ENCODE results near the gene GTF3C2.
"Not testable (repeated sequence)": the region's sequence is repeated elsewhere in the genome, so short reads cannot be mapped to it uniquely, and the experiment has no call there.

Gene GTF3C2

GRCh38 chr2:27370026-27370815 lies 13.7 kb upstream of the GTF3C2 start, which contains the start of the genes EIF2B4 and SNX17:
Gene EIF2B4 (minus strand): TSS chr2:27370338. CDS start chr2:27370314, 24 bp downstream.
Gene SNX17 (plus strand): TSS chr2:27370616. CDS start chr2:27370744, 128 bp downstream.
- Histone ChIP-seq H3K4me1 (ENCODE audit: insufficient read depth, low read length) (no peaks in the 10 kb centered on the region), H3K27me3 (ENCODE audit: insufficient read depth, low read length) (no peaks in the 10 kb centered on the region), H3K27ac (ENCODE audit: low read length) (peak within 1 kb of the TSS; percentile 80), H3K9ac (ENCODE audit: low read depth, low read length) (peak within 1 kb of the TSS; percentile 93), H3K9me3 (ENCODE audit: insufficient read depth, low read depth, low read length) (no peaks in the 10 kb centered on the region), H3K4me3 (ENCODE audit: low read length) (peak within 1 kb of the TSS; percentile 80), H3K36me3 (ENCODE audit: insufficient read depth, low read depth, low read length) (peaks cover 65% of the 10 kb centered on the region)

- Histone ChIP-seq H3K27ac (ENCODE audit: low read length) (peak overlapping the region; percentile 1), H3K4me1 (ENCODE audit: insufficient read depth, low read length) (no peaks in the 10 kb centered on the region), H3K9ac (ENCODE audit: low read depth, low read length) (peak overlapping the region; percentile 74; the same call in 1 of the 2 replicates), H3K36me3 (ENCODE audit: insufficient read depth, low read depth, low read length) (peaks cover 66% of the 10 kb centered on the region), H3K9me3 (ENCODE audit: insufficient read depth, low read depth, low read length) (no peaks in the 10 kb centered on the region), H3K27me3 (ENCODE audit: insufficient read depth, low read length) (no peaks in the 10 kb centered on the region), H3K4me3 (ENCODE audit: low read length) (peak overlapping the region; percentile 80)
These were observed 13.0 kb upstream of the GTF3C2 start for GRCh38 chr2:27369471-27370025.

- Histone ChIP-seq H3K9me3 (ENCODE audit: insufficient read depth, low read depth, low read length) (no peaks in the 10 kb centered on the region; the same call in 1 of the 2 replicates), H3K27ac (ENCODE audit: low read length) (no peak overlapping the region), H3K9ac (ENCODE audit: low read depth, low read length) (no peak overlapping the region), H3K4me1 (ENCODE audit: insufficient read depth, low read length) (no peaks in the 10 kb centered on the region), H3K4me3 (ENCODE audit: low read length) (no peak overlapping the region), H3K27me3 (ENCODE audit: insufficient read depth, low read length) (no peaks in the 10 kb centered on the region), H3K36me3 (ENCODE audit: insufficient read depth, low read depth, low read length) (peaks cover 55% of the 10 kb centered on the region)
These were observed 7.4 kb upstream of the GTF3C2 start for GRCh38 chr2:27363933-27364332.

- no peak overlapping the region for H3K4me3 ChIP-seq (ENCODE audit: low read length)
- peaks cover 45% of the 10 kb centered on the region for H3K36me3 ChIP-seq (ENCODE audit: insufficient read depth, low read depth, low read length)
- H3K27ac ChIP-seq (ENCODE audit: low read length): no peak overlapping the region
- H3K27me3 ChIP-seq (ENCODE audit: insufficient read depth, low read length): no peaks in the 10 kb centered on the region
- no peak overlapping the region for H3K9ac ChIP-seq (ENCODE audit: low read depth, low read length)
- peaks cover 2% of the 10 kb centered on the region; the same call in 1 of the 2 replicates for H3K4me1 ChIP-seq (ENCODE audit: insufficient read depth, low read length)
- H3K9me3 ChIP-seq (ENCODE audit: insufficient read depth, low read depth, low read length): no peaks in the 10 kb centered on the region; the same call in 1 of the 2 replicates
These were observed 6.3 kb upstream of the GTF3C2 start for GRCh38 chr2:27362678-27363420.

- H3K9ac ChIP-seq (ENCODE audit: low read depth, low read length): peak overlapping the region; percentile 99
- H3K27ac ChIP-seq (ENCODE audit: low read length): peak overlapping the region; percentile 100
- H3K27me3 ChIP-seq (ENCODE audit: insufficient read depth, low read length): no peaks in the 10 kb centered on the region
- H3K9me3 ChIP-seq (ENCODE audit: insufficient read depth, low read depth, low read length): no peaks in the 10 kb centered on the region; the same call in 1 of the 2 replicates
- H3K4me1 ChIP-seq (ENCODE audit: insufficient read depth, low read length): peaks cover 14% of the 10 kb centered on the region
- no peaks in the 10 kb centered on the region for H3K36me3 ChIP-seq (ENCODE audit: insufficient read depth, low read depth, low read length)
- H3K4me3 ChIP-seq (ENCODE audit: low read length): peak overlapping the region; percentile 92
These were observed 545 bp downstream of the GTF3C2 start for GRCh38 chr2:27356056-27356381.

GRCh38 chr2:27354597-27354927 lies 2.0 kb downstream of the GTF3C2 start:
- H3K9me3 ChIP-seq (ENCODE audit: insufficient read depth, low read depth, low read length): no peaks in the 10 kb centered on the region
- H3K27ac ChIP-seq (ENCODE audit: low read length): no peak overlapping the region
- H3K4me3 ChIP-seq (ENCODE audit: low read length): no peak overlapping the region
- H3K27me3 ChIP-seq (ENCODE audit: insufficient read depth, low read length): no peaks in the 10 kb centered on the region
- no peak overlapping the region for H3K9ac ChIP-seq (ENCODE audit: low read depth, low read length)
- peaks cover 14% of the 10 kb centered on the region for H3K4me1 ChIP-seq (ENCODE audit: insufficient read depth, low read length)
- H3K36me3 ChIP-seq (ENCODE audit: insufficient read depth, low read depth, low read length): peaks cover 6% of the 10 kb centered on the region

- Histone ChIP-seq H3K4me1 (ENCODE audit: insufficient read depth, low read length) (peaks cover 14% of the 10 kb centered on the region), H3K27ac (ENCODE audit: low read length) (no peak overlapping the region), H3K36me3 (ENCODE audit: insufficient read depth, low read depth, low read length) (peaks cover 6% of the 10 kb centered on the region), H3K27me3 (ENCODE audit: insufficient read depth, low read length) (no peaks in the 10 kb centered on the region), H3K9ac (ENCODE audit: low read depth, low read length) (peak overlapping the region; percentile 44; the same call in 1 of the 2 replicates), H3K4me3 (ENCODE audit: low read length) (no peak overlapping the region), H3K9me3 (ENCODE audit: insufficient read depth, low read depth, low read length) (no peaks in the 10 kb centered on the region)
These were observed 2.6 kb downstream of the GTF3C2 start for GRCh38 chr2:27353762-27354596.

- Histone ChIP-seq H3K4me1 (ENCODE audit: insufficient read depth, low read length) (peaks cover 14% of the 10 kb centered on the region), H3K9ac (ENCODE audit: low read depth, low read length) (peak overlapping the region; percentile 44; the same call in 1 of the 2 replicates)
- H3K27ac ChIP-seq (ENCODE audit: low read length); H3K9me3 ChIP-seq (ENCODE audit: insufficient read depth, low read depth, low read length); H3K27me3 ChIP-seq (ENCODE audit: insufficient read depth, low read length); H3K36me3 ChIP-seq (ENCODE audit: insufficient read depth, low read depth, low read length); H3K4me3 ChIP-seq (ENCODE audit: low read length): not testable (repeated sequence)
These were observed 3.2 kb downstream of the GTF3C2 start for GRCh38 chr2:27353386-27353761.

GRCh38 chr2:27351802-27352598 lies 4.6 kb downstream of the GTF3C2 start:
- Histone ChIP-seq H3K4me3 (ENCODE audit: low read length) (no peak overlapping the region), H3K4me1 (ENCODE audit: insufficient read depth, low read length) (peaks cover 10% of the 10 kb centered on the region), H3K9ac (ENCODE audit: low read depth, low read length) (peak overlapping the region; percentile 39; the same call in 1 of the 2 replicates), H3K27ac (ENCODE audit: low read length) (no peak overlapping the region), H3K27me3 (ENCODE audit: insufficient read depth, low read length) (no peaks in the 10 kb centered on the region), H3K36me3 (ENCODE audit: insufficient read depth, low read depth, low read length) (peaks cover 6% of the 10 kb centered on the region), H3K9me3 (ENCODE audit: insufficient read depth, low read depth, low read length) (no peaks in the 10 kb centered on the region)

- Histone ChIP-seq H3K9me3 (ENCODE audit: insufficient read depth, low read depth, low read length) (no peaks in the 10 kb centered on the region), H3K4me1 (ENCODE audit: insufficient read depth, low read length) (peaks cover 10% of the 10 kb centered on the region), H3K27ac (ENCODE audit: low read length) (no peak overlapping the region), H3K36me3 (ENCODE audit: insufficient read depth, low read depth, low read length) (peaks cover 6% of the 10 kb centered on the region), H3K4me3 (ENCODE audit: low read length) (no peak overlapping the region), H3K27me3 (ENCODE audit: insufficient read depth, low read length) (no peaks in the 10 kb centered on the region), H3K9ac (ENCODE audit: low read depth, low read length) (no peak overlapping the region)
These were observed 6.4 kb downstream of the GTF3C2 start for GRCh38 chr2:27350106-27350693.
